Hepatocyte (in vitro differentiated cells): ENCODE results near the gene TRAPPC5.

Experiments
- EZH2 ChIP-seq: fragments of 200-600 bp; sonication (generic); IDR thresholded peaks from 2 replicates; pipeline ENCODE4 v1.6.1; 2016; ENCODE audit warnings: antibody characterized with exemption, mild to moderate bottlenecking, borderline replicate concordance
- TF ChIP-seq, protein P1 (sequence below): fragments of 200-600 bp; sonication (generic); IDR thresholded peaks from 2 replicates; pipeline ENCODE4 v1.5.1; 2016; ENCODE audit warnings: antibody characterized with exemption, mild to moderate bottlenecking; ENCODE audit not compliant: poor library complexity

DNA sequence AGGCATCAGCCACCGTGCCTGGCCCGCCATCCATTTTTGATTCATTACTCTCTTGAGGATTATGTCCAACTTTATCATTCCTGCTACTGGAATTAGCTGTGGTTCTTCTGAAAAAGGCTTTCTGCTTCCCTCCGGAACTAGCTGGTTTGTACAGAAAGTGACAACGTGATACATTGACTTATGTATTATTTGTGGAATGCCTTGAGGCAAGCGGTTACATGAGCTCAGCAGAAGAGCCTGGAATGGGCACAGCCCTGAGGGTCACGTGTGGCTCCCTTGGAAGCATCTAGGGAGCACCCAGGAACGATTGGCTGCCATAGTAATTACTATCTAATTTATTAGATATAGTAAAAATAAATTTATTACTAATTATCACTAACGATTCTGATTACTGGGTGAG, 26.2 kb upstream of the TRAPPC5 start:
- TF ChIP-seq, protein P1, sequence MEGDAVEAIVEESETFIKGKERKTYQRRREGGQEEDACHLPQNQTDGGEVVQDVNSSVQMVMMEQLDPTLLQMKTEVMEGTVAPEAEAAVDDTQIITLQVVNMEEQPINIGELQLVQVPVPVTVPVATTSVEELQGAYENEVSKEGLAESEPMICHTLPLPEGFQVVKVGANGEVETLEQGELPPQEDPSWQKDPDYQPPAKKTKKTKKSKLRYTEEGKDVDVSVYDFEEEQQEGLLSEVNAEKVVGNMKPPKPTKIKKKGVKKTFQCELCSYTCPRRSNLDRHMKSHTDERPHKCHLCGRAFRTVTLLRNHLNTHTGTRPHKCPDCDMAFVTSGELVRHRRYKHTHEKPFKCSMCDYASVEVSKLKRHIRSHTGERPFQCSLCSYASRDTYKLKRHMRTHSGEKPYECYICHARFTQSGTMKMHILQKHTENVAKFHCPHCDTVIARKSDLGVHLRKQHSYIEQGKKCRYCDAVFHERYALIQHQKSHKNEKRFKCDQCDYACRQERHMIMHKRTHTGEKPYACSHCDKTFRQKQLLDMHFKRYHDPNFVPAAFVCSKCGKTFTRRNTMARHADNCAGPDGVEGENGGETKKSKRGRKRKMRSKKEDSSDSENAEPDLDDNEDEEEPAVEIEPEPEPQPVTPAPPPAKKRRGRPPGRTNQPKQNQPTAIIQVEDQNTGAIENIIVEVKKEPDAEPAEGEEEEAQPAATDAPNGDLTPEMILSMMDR, result no peak
- no peak for TF ChIP-seq EZH2
